Upper lobe of left lung (tissue), 6 donors: Measurements from ENCODE around the gene SH3BGRL2. TPM values are rescaled to one million over a fixed set of nuclear protein-coding genes. Genes with fewer than 3 reads are reported as not detected.

Experiments used
- ATAC-seq, 2 donors: fragments of 200-7000 bp; cut with Tn5 transposase; one replicate each; pipeline ENCODE4 v1.9.1; 2022; ENCODE audit warnings: mild to moderate bottlenecking in 2 of 2, moderate library complexity in 2 of 2; ENCODE audit not compliant: low FRiP score in 2 of 2
- DNase-seq, 2 donors: peaks; one replicate each; pipeline ENCODE4 v3.0.0-alpha.2; 2019 to 2020
- H3K27ac ChIP-seq, 4 donors: fragments of 200-600 bp; sonication (generic); one replicate each; pipeline ENCODE4 v1.5.1; 2016 to 2019
- H3K27me3 ChIP-seq, 4 donors: fragments of 200-600 bp; sonication (generic); one replicate each; pipeline ENCODE4 v1.5.1; 2017 to 2019
- H3K36me3 ChIP-seq, 4 donors: fragments of 200-600 bp; sonication (generic); one replicate each; pipeline ENCODE4 v1.5.1; 2016 to 2019
- H3K4me1 ChIP-seq, 4 donors: fragments of 200-600 bp; sonication (generic); one replicate each; pipeline ENCODE4 v1.5.1; 2018 to 2019
- H3K4me3 ChIP-seq, 4 donors: fragments of 200-600 bp; sonication (generic); one replicate each; pipeline ENCODE4 v1.5.1; 2017 to 2019; ENCODE audit warnings: mild to moderate bottlenecking in 2 of 4, moderate library complexity in 1 of 4
- H3K9me3 ChIP-seq, 4 donors: fragments of 200-600 bp; sonication (generic); one replicate each; pipeline ENCODE4 v1.5.1; 2018 to 2019
- EP300 ChIP-seq, 4 donors: sonication (generic); formaldehyde crosslinking; IDR thresholded peaks; one replicate each; pipeline ENCODE4 v1.5.1; 2017; ENCODE audit warnings: antibody characterized with exemption in 4 of 4, control low read depth in 2 of 4
- POLR2A ChIP-seq, 4 donors: fragments of 450-650 bp; IDR thresholded peaks; one replicate each; pipeline ENCODE4 v1.5.1; 2016 to 2017; ENCODE audit warnings: antibody characterized with exemption in 4 of 4, mild to moderate bottlenecking in 2 of 4
- POLR2AphosphoS5 ChIP-seq, 2 donors: sonication (generic); formaldehyde crosslinking; IDR thresholded peaks; one replicate each; pipeline ENCODE4 v1.5.1; 2017; ENCODE audit warnings: antibody characterized with exemption in 2 of 2
- WGBS, 2 donors: methylation state at CpG; one replicate each; pipeline ENCODE4 v1.1.5; 2017 to 2018; 5-methylcytosine and 5-hydroxymethylcytosine counted together
- total RNA-seq, 6 donors: library from RNA; depleted of rRNA in 4 of 6; stranded (reverse); fragments of >200 nt in 4 of 6; gene quantifications; one replicate each; pipeline versions ENCODE4 v1.1.0 to v1.2.1, GENCODE V29; 2016 to 2021
- TF ChIP-seq, protein P1 (sequence below), 6 experiments: fragments of 450-650 bp in 4 of 6; fragments of 200-600 bp in 2 of 6; sonication (generic) in 2 of 6; IDR thresholded peaks; one replicate each; pipeline ENCODE4 v1.5.1; 2016 to 2019; ENCODE audit warnings: antibody characterized with exemption in 6 of 6
- donor health status: DM: no; HTN: no; CAD: no; lungs with moderate emphysema.
- donor health status: DM: no; HTN: yes; CAD: no; lungs with severe emphysema.

Gene SH3BGRL2
- total RNA-seq, 6 donors from 2014 or later: 23.6 to 65.8 (median 25.4) TPM

DNA sequence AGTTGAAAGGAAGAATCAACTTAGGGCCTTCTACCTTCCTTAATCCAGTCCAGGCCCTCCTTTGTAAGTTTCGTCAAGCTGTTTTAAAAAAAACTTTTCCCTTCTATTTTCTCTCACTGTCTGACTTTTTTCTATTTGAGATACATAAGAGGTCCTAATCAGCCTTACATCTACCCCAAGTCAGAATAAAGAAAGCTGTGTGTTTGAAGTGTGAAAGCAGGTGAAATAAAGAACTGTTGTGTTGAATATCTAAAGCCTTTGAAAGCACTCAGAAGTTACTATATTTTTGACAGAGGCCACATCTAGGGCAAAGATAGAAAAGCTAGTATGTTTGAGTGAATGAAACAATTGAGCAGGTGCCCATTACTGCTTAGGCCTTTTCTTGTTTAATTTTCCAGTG, 35.5 kb downstream of the SH3BGRL2 start:
- Histone ChIP-seq H3K27me3 (no peaks in the 10 kb centered on the region), H3K36me3 (peaks cover 0 to 3% (median 0%) of the 10 kb centered on the region in 4 donors), H3K9me3 (no peaks in the 10 kb centered on the region), H3K27ac (peak overlapping the region in 2 of 4 donors; percentile 12 to 40), H3K4me1 (peaks cover 11 to 39% (median 20%) of the 10 kb centered on the region in 4 donors), H3K4me3 (no peak overlapping the region)
- WGBS, 2 donors: 83 to 93% methylated on average over 1 of the region's 1 CpG
- ATAC-seq (no peak), DNase-seq (no peak)
- TF ChIP-seq POLR2A (IDR thresholded peaks at IDR 0.05): no peak
- TF ChIP-seq EP300 (IDR thresholded peaks at IDR 0.05): no peak
- no peak for TF ChIP-seq POLR2AphosphoS5 (IDR thresholded peaks at IDR 0.05)
- TF ChIP-seq, protein P1, sequence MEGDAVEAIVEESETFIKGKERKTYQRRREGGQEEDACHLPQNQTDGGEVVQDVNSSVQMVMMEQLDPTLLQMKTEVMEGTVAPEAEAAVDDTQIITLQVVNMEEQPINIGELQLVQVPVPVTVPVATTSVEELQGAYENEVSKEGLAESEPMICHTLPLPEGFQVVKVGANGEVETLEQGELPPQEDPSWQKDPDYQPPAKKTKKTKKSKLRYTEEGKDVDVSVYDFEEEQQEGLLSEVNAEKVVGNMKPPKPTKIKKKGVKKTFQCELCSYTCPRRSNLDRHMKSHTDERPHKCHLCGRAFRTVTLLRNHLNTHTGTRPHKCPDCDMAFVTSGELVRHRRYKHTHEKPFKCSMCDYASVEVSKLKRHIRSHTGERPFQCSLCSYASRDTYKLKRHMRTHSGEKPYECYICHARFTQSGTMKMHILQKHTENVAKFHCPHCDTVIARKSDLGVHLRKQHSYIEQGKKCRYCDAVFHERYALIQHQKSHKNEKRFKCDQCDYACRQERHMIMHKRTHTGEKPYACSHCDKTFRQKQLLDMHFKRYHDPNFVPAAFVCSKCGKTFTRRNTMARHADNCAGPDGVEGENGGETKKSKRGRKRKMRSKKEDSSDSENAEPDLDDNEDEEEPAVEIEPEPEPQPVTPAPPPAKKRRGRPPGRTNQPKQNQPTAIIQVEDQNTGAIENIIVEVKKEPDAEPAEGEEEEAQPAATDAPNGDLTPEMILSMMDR (IDR thresholded peaks at IDR 0.05): no peak

DNA sequence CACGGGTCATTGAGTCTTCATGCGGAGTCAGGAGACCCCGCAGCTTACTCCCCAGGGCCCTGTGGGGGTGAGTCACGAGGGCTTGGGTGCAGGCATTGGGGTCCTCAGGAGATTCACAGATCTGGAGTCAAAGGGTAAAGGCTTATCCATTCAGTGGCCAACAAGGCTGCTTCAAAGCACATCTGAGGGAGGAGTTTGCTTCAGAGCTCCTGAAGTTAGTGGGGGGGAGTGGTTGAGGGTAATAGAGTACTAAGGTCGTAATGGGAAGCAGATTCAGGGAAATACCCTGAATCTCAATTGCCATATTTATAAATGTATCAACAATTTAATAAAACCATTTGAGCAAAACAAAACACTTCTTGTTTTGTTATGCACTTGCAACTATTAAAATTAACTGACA, 37.3 kb downstream of the SH3BGRL2 start:
- ATAC-seq (no peak), DNase-seq (no peak)
- Histone ChIP-seq H3K9me3 (no peaks in the 10 kb centered on the region), H3K27me3 (no peaks in the 10 kb centered on the region), H3K27ac (peak overlapping the region in 2 of 4 donors; percentile 12 to 17), H3K4me3 (no peak overlapping the region), H3K4me1 (peaks cover 19 to 46% (median 31%) of the 10 kb centered on the region in 4 donors), H3K36me3 (peaks cover 0 to 3% (median 0%) of the 10 kb centered on the region in 4 donors)
- TF ChIP-seq POLR2AphosphoS5 (IDR thresholded peaks at IDR 0.05) (no peak), EP300 (IDR thresholded peaks at IDR 0.05) (no peak), POLR2A (IDR thresholded peaks at IDR 0.05) (no peak)
- TF ChIP-seq, protein P1 (IDR thresholded peaks at IDR 0.05): no peak
- WGBS, 2 donors: 82 to 84% methylated on average over 3 to 5 of the region's 5 CpGs

DNA sequence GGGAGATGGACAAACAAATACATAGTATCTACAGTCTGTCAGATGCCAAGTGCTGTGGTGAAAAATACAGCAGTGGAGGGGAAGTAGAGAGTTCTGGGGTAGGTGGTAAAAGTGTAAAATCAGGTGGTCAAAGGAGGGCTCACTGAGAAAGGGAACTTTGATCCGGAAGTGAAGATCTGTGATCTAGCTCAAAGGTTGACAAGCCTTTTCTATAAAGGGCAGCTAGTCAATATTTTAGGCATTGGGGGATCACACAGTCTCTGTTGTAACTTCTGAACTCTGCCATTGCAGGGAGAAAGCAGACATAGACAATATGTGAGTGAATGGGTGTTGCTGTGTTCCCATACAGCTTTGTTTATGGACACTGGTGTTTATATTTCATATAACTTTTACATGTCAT, 38.6 kb downstream of the SH3BGRL2 start:
- 80 to 100% methylated on average over 1 of the region's 1 CpG for WGBS, 2 donors
- Histone ChIP-seq H3K27ac (peak overlapping the region in 3 of 4 donors; percentile 21 to 79 (median 76)), H3K4me3 (no peak overlapping the region), H3K27me3 (no peaks in the 10 kb centered on the region), H3K36me3 (peaks cover 0 to 10% (median 2%) of the 10 kb centered on the region in 4 donors), H3K4me1 (peaks cover 19 to 40% (median 27%) of the 10 kb centered on the region in 4 donors), H3K9me3 (no peaks in the 10 kb centered on the region)
- TF ChIP-seq, protein P1 (IDR thresholded peaks at IDR 0.05): no peak
- no peak for TF ChIP-seq EP300 (IDR thresholded peaks at IDR 0.05)
- DNase-seq (no peak), ATAC-seq (no peak)

DNA sequence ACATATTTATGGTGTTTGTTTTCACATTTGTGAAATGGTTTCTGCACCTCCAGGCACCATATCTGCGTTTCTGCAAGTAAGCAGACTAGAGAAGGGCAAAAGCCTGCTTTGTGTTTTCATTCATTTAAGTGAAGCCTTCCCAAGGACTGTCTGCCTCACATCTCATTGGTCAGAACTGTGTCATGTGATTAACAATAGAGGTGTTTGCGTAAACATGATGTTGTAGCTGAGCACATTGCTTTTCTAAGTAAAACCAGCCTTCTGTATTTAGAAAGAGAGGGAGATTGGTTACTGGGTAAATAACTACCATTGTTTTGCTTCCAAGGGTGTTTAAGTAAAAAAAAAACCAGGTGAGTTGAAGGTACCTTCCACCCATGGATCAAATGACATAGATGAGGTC, 39.7 kb downstream of the SH3BGRL2 start:
- Histone ChIP-seq H3K27ac (peak overlapping the region; percentile 70 to 79 (median 76)), H3K4me1 (peaks cover 19 to 40% (median 27%) of the 10 kb centered on the region in 4 donors), H3K9me3 (no peaks in the 10 kb centered on the region), H3K36me3 (peaks cover 0 to 10% (median under 1%) of the 10 kb centered on the region in 4 donors), H3K4me3 (no peak overlapping the region), H3K27me3 (no peaks in the 10 kb centered on the region)
- no peak for ATAC-seq
- 84 to 89% methylated on average over 2 of the region's 2 CpGs for WGBS, 2 donors
- DNase-seq: no peak
- no peak for TF ChIP-seq EP300 (IDR thresholded peaks at IDR 0.05)
- TF ChIP-seq POLR2A (IDR thresholded peaks at IDR 0.05): no peak
- TF ChIP-seq POLR2AphosphoS5 (IDR thresholded peaks at IDR 0.05): no peak
- TF ChIP-seq, protein P1 (IDR thresholded peaks at IDR 0.05): no peak
